Stimulated activated CD4-positive, alpha-beta T cell treated with anti-CD3 and anti-CD28 coated beads, Interleukin-4, amount 100 ng/mL, for 48 hours (primary cell): Measurements from ENCODE around the gene DRC7.
"Not testable (repeated sequence)": the region's sequence is repeated elsewhere in the genome, so short reads cannot be mapped to it uniquely, and the experiment has no call there.

ENCODE experiments used
- DNase-seq, 2 donors: peaks; one replicate each; pipeline ENCODE4 v3.0.0-alpha.2; 2020; ENCODE audit warnings: low read depth in 2 of 2

The DRC7 gene

DNA sequence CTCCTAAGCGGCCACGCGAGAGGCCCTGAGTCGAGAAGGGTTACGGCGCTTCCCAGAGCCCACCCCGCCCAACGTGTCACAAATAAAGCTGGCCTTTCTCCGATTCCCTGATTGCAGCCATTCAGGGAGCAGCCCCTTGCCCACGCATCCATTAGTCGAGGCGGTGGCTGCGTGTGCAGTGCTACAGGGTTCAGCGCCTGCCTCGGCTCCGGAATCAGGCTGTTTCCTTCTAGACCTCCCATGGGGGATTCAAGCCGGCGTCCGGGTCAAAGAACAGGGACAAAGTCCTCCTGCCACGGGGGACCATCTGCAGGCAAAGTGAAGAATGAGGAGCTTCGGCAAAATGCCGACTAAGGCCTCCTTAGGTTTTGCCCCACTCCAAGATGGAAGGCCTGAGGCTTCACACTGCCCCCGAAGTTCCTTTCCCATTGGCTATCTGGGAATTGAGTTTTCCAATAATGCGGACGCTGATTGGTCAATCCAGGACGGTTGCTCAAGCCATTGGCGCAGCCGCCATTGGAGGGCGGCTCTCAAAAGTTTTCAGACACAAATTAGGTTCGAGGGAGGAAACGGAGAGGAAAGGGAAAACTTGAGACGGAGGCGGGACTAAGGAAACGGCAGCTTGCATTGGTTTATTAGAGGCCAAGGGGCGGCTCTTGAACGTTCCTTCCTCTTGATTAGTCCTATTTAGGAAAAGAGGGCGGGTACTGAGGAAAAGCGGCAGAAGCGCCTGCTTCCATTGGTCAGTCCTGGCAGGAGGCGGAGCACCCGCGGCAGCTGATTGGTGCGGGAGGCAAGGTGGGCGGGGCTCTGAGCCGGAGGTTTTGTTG lies 40.5 kb downstream of the DRC7 start:
- peak; percentile 94 to 96 for DNase-seq

DNA sequence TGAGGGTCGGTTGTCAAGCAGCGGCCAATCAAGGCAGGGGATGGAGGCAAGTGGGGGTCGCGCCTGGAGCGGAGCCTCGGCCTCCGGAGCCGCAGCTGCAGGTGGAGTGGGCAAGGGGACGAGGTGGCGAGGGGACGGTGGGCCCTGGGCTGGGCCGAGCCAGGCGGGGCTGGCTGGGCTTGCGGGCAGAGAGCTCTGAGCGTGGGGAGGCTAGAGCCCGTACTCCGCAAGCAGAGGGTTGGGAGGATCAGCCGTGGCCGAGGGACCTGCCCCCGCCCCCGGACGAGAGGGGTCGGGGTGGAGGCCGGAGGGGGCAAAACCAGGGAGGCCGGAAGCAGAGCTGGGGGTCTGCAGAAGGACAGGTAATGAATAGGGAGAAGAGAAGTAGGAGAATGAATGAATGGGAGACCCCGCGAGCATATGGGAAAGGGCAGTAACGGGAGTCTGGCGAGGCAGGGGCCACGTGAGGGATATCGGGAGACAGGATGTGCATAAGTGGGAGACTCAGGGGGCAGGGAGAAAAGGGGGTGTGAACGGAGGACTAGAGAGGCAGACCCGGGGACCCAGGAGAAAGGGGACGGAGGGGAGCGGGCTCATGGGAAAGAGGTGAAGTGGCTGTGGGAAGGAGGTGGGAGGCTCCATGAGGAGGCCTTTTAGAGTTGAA lies 41.3 kb downstream of the DRC7 start, which contains the start of gene KATNB1:
TSS of gene KATNB1 (plus strand) at position 16 of the 664 bp plus-strand sequence. CDS start 1,474 bp downstream, outside the sequence.
- no peak for DNase-seq

DNA sequence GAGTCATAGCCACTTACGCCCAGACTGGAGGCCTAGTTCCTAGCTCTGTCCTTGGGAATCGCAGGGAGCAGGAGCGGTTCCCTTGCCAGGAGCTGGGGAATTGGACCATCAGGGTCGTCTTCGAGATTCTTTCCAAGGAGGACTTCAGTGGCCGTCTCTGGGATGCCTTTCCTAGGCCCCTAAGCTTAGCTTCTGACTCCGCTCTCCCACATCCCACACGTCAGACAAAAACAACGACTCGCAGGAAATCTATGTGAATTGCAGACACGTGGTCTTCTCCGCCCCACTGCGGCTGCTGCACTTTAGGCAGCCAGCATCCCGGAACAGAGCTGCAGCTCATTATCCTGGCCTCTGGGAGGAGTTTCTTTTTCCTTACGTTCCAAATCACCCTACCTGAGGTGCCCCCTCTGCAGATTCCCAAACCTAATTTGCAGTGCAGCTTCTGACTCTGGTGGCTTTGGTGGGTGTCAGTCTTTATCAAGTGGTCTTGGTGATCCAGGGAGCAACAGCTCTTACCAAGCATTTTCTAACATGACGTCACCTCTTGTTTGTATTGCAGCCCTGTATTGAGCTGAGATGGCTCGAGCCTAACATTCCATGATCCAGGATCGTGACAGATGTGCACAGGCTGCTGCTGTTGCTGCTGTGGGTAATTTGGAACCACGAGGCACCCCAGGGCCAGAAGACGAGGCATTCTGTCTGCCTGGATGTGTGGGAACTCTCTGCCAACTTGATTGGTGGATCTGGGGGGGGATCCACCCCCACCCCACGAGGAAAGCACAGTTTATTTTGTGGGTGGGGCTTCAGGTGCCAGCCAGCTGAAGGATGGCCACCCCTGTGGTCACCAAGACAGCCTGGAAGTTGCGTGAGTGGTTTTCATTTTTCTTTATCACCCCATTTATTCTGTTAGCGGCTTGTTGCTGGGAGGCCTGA lies 42.1 kb downstream of the DRC7 start:
- peak in 1 of 2 donors; percentile 27 for DNase-seq

DNA sequence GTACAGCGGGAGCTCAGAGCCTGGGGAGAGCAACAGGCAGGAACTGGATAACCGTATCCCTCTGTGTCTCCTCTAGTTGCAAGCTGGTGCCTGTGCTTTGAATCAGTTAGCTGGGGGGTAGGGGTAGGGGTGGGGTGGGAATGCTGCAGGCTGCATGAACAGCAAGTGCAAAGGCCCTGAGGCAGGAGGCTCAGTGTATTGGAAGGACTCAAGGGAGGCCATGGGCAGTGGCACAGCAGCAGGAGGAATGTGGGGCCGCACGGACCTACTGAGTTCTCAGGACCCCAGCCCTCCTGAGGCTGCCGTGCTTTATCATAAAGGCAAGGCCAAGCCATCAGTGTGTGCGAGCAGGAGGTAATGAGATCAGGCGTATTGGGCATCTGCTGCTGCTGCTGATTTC lies 44.2 kb downstream of the DRC7 start:
- no peak for DNase-seq

DNA sequence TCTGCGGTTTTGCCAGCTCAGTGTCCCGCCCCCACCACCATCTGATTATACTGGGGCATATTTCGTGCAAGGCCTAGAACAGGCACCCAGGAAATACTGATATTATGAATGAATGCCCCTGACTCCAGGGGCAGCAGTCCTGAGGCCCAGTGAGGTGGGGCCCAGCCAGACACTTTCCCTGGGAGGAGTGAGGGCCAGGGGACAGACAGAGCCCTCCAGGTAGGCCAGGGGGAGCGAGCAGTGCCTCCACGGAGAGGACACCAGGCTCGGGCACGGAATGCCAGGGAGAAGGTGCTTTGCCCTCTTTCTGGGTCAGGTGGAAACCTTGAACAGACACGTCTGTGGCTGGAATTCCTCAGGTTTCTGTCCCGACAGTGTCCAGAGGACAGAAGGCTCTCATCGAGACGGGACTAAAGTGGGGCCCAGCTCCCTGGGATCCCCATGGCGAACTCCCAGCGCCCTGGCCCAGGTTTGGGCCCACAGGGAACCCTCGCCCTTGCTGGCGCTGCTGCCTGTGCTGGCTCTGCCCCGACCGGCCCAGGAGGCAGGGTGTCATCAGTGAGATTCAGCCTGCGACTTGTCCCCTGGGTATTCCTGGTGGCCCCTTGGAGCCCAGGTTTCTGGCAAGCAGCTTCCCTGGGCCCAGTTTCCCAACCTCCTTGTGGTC lies 45.3 kb downstream of the DRC7 start:
- DNase-seq = no peak

DNA sequence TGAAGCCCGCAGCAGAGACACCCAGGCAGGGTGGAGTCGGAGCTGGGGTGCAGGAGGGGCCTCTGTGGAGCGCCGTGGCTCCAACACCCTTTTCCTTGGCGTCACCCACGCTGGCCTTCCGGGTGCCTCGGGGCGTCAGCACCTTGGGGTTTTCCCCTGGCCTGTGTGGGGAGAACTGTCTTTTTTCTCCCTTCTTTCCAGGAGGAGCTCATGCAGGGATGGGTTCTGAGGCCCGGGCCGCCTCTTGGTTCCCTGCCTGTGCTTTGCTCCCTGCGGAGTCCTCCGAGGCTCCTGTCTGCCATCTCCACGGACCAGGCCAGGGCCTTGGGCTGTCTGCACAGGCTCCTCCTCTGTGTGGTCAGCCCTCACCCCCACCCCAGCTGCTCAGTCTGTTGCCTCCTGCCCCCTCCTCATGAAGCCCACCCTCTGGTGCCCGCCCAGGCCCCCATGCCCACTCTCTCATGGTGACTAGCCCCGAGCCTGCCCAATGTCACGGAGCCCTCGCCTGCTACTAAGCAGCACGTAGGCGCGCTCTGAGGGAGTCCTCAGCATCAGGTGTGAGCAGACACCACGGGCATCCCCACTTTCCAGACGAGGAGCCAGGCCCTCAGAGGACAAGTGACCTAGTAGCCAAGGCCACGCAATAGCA lies 45.9 kb downstream of the DRC7 start:
- no peak for DNase-seq

DNA sequence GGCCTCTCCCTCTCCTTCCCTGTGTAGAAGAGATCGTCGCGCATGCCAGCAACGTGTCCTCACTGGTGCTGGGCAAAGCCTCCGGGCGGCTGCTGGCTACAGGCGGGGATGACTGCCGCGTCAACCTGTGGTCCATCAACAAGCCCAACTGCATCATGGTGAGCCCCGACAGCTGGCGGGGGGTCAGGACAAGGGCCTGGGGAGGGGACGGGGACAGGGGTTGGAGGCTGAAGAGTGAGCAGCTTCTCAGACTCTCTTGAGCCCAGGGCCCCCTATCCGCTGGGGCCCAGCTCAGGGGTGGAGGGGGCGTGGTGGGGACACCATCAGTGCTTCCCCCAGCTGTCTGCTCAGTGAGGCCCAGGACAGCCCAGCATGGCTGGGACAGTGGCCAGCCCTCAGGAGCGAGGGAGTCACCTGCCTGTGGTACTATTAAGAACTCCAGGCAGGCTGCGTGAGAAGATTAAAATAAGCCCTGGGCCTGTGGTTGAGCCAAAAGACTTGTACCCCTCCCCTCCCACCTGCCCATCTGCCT lies 47.1 kb downstream of the DRC7 start:
- no peak for DNase-seq

DNA sequence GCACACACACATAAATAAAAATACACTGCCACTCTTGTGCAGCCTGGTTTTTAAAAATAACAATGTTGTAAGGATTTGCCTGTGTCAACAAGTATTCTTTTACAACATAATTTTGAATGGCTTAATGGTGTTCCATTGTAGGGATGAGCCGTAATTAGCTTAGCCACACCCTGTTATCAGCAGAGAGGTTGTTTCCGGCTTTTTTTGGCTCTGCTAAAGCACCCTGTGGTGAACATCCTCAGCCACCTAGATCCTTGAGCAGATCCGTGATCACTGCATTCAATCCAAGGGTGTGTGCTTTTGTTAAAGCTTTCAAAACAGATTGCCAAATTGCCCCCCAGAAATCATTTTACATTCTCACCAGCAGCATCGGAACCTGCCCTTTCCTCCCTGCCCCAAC lies 47.9 kb downstream of the DRC7 start:
- DNase-seq = no peak

DNA sequence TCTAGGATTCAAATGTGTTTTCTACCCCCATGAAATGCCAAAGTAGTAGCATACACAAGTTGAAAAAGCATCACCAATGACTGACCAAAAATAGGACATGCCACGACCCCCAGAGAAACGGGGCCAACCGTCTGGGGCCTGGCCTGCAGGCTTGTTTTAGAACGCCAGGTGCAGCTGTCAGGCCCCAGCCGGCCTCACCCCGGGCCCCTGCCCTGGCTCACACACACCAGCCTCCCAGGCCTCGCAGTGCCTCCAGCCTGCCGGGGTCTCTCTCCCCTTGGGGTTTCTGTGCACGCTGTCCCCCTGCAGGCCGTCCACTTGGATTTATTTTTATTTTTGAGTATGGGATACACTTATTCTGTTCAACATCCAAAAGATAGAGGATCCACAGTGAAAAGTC lies 48.9 kb downstream of the DRC7 start:
- DNase-seq = no peak

DNA sequence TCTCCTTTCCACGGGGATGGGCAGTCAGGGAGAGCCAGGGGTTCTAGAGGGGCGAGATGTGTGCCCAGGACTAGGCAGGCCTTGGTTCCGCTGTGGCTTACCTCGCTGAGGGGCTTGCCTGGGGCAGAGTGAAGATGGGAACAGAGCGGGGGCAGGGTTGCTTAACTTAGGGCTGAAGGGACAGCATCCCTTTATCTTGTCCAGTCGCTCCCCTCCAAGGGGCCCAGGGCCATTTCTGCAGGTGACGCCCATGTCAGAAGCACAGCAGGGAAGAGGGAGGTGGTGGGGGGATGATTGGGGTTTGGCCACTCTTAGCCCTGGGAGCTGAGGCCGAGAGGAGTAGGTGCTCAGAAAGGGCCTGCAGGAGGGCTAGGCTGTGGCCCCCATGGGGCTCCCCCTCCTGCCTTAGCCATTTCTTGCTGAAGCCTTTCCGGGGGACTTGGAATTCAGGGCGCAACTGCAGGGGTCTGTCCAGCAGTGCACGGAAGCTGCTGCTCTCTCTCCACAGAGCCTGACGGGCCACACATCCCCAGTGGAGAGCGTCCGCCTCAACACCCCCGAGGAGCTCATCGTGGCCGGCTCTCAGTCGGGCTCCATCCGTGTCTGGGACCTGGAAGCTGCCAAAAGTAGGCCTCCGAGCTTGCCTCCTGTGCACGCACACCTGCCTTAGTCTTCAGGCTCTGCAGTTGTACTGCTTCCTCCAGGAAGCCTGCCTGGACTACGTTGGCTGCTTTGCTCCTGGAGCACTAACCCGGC lies 49.5 kb downstream of the DRC7 start:
- no peak for DNase-seq

DNA sequence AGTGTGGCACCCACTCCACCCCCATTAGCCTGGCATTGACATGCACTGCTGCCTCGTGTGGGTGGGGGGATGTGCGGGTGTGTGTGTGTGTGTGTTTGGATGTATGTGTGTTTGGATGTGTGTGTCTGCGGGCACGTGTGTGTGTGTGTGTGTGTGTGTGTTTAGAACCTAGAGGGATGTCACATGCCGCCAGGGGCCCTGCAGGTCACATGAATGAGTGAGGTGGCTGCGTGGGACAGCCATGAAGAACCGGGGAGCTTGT lies 50.0 kb downstream of the DRC7 start:
- no peak for DNase-seq

DNA sequence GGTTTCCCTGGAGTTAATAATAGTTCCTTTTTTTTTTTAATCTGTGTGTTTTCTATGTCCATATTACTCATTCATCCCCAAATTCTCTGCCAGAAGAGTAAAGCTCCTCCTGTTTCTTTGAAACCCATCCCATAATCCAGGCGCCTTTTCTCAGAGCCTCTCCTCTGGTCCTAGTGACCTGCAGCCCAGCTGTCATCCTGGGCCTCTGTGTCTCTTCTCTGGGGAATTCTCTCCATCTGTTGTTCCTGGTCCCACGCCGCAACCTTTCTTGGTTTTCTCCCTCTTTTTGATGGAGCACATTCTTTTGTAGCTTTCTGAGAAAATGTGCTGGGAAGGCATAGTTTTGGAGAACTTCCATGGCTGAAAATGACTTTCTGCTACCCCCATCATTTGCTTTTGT lies 51.2 kb downstream of the DRC7 start:
- DNase-seq = no peak

DNA sequence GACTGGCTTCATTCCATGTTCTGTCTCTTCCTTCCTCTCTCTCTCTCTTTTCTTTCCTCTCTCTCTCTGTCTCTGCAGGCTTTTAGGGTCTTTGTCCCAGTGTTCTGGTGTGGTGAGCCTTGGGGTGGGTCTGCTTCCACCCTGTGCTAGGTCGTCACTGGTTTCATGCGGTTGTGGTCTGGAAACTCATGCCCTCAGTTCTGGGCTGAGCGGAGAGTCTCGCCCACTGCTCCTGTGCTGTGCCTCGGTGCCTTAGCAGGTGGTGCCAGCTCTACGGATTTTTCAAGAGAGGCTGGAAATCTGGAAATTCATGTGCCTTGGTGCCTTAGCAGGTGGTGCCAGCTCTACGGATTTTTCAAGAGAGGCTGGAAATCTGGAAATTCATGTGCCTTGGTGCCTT lies 51.7 kb downstream of the DRC7 start:
- DNase-seq = not testable (repeated sequence)

DNA sequence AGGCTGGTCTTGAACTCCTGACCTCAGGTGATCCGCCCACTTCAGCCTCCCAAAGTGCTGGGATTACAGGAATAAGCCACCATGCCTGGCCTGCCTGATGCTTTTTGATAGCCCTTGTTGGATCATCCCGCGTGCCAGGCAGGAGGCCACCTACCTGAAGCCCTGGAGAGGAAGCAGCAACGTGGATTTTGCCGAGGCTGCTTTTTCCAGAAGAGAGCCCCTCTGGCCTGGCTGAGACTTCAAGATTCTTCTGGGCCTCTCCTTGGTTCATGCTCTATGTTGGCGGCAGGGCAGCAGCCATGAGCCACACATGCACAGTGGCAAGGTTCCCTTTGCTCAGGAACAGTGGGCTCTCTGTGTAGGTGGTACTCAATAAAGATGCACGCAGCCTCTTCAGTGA lies 52.5 kb downstream of the DRC7 start:
- no peak for DNase-seq

DNA sequence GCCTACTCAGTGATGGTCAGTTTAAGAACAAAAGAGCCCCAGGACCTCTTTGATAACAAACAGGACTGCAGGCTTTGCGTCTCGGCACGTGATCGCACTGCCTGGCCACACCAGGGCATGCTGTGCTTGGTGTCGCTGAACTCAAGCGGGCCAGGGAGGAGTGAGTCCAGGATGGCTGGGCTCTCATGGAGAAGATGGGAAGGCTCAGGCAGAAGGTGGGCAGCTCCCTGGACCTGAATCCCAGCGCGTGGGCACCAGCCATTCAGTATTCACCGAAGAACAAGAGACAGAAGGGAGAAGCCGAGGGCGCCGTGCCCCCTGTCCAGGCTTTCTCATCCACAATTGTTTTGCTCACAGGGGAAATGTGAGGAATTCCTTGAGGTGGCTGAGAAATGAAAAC lies 52.9 kb downstream of the DRC7 start:
- DNase-seq = no peak

DNA sequence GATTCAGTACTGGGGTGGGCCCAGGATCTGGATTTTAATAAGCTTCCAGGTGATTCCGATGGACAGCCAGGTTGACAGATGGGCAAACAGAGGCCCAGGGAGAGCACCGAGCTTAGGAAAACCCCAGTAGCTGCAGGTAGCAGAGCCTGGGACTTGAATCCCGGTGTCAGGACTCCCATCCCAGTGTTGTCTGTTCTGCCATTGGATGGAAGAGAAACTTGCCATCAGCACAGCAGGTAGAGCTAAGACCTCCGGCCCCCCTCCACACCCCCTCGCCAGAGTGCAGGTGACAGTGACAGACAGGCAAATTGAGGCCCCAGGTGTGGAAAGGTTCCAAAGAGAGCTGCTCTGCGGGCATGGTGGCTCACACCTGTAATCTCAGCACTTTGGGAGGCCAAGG lies 53.4 kb downstream of the DRC7 start:
- no peak for DNase-seq

DNA sequence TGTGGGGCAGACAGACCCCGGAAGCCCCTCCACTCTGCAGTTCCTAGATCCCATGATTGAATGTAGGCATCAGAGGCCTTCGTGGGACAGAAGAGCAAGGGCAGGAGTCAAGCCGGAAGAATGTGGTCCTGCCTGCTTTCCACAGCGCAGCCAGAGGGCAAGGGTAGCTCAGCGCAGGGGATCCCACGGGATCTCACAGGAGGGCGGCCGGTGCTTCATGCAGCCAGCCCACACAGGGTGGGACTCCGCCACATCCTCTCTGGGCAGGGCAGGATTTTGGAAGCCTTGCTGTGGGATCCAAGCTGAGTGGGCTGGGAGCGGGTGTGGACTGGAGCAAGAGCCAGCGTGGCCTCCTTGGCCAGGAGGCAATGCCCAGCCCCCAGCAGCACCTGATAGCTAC lies 54.0 kb downstream of the DRC7 start:
- DNase-seq = no peak

DNA sequence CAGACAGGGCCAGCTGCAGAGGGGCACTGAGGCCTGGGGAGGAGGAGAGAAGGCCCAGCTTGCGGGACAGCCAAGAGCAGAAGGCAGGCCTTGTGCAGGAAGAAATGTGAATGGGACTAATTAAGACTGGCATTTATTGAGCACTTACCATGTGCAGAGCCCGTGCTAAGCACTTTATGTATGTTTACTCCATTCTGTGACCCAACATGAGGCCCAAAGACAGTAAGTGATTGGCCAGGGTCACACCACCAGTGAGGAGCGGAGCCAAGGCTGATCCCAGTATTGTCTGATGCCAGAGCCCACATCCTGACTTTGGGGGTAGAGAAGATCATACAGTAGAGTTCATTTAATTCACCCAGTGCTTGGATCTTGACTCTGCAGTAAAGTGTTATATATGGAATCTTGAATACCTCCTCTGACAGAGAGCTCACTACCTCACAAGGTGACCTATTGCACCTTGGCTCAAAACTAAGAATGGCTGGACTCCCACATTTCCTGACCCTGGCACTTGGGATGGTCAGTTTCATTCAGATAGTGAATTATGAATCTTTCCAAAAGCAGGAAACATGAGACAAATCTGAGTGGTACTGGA lies 54.6 kb downstream of the DRC7 start:
- no peak for DNase-seq

DNA sequence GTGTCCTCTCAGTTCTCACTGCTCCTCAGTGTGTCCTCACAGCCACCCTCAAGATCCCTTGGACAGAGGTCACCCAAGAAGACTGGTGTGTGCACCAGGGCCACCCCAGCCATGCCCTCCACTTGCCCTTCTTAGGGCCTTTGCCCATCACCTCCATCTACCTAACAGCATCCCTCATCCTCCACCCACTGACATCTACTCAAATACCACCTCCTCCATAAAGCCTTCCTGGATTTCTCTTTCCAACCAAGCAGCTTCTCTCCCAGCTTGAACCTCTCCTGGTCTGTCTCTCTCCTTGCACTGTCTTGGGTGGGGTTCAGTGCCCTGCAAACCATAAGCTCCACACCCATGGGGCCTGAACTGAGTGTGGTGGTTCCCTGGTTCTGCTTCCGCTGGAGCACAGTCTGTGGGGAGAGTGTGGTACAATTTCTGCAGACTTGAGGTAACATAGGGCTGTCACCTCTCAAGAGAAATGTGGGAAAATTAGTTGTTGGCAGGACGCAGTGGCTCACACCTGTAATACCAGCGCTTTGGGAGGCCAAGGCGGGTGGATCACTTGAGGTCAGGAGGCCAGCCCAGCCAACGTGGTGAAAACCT lies 55.3 kb downstream of the DRC7 start:
- no peak for DNase-seq
